ENCODE measurements around the gene YY1. TPM values are rescaled to one million over a fixed set of nuclear protein-coding genes. Genes with fewer than 3 reads are reported as not detected.
A peak's percentile ranks its signal among the peaks of the same experiment; 100 is the strongest.

YY1 gene
- total RNA-seq, 1 experiment from 2014 or later, result 97.0 TPM

- no peaks in the 10 kb centered on the region for H3K27me3 ChIP-seq (replicated peaks; ENCODE audit: insufficient read depth, low read depth, low read length, poor library complexity)
- POLR2A ChIA-PET (ENCODE audit: low non-redundant PET), result interaction anchor here (0.5 kb wide), 1 partner anchor 144 kb away, joined by 3 read pairs; no protein-coding TSS in a partner anchor
- intact Hi-C loops (cut with micrococcal nuclease; ENCODE audit: unreplicated experiment), result no loop called here
- no peak for DNase-seq (ENCODE audit: low spot score)
- H3K9me3 ChIP-seq (ENCODE audit: low read depth, low read length, poor library complexity, severe bottlenecking), result no peaks in the 10 kb centered on the region
- H3K4me3 ChIP-seq (ENCODE audit: low read depth, low read length, poor library complexity, severe bottlenecking), result peak overlapping the region; percentile 49
- peaks cover 36% of the 10 kb centered on the region for H3K4me1 ChIP-seq (ENCODE audit: insufficient read depth, low read length, poor library complexity, severe bottlenecking)
- peak overlapping the region; percentile 80 for H3K27ac ChIP-seq (ENCODE audit: low read depth, low read length, poor library complexity, severe bottlenecking)
- CTCF ChIA-PET, result no interaction called here
- no TSS peak for BruUV-seq (replicated peaks)
- no peak for TF ChIP-seq EZH2 (IDR thresholded peaks at IDR 0.05; ENCODE audit: borderline replicate concordance, low read depth, low read length, poor library complexity, severe bottlenecking)
- TF ChIP-seq, protein P1, sequence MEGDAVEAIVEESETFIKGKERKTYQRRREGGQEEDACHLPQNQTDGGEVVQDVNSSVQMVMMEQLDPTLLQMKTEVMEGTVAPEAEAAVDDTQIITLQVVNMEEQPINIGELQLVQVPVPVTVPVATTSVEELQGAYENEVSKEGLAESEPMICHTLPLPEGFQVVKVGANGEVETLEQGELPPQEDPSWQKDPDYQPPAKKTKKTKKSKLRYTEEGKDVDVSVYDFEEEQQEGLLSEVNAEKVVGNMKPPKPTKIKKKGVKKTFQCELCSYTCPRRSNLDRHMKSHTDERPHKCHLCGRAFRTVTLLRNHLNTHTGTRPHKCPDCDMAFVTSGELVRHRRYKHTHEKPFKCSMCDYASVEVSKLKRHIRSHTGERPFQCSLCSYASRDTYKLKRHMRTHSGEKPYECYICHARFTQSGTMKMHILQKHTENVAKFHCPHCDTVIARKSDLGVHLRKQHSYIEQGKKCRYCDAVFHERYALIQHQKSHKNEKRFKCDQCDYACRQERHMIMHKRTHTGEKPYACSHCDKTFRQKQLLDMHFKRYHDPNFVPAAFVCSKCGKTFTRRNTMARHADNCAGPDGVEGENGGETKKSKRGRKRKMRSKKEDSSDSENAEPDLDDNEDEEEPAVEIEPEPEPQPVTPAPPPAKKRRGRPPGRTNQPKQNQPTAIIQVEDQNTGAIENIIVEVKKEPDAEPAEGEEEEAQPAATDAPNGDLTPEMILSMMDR (conservative IDR thresholded peaks at IDR 0.05; ENCODE audit: low read depth, low read length), result no peak
- no peaks in the 10 kb centered on the region for H3K36me3 ChIP-seq (ENCODE audit: insufficient read depth, low read length, poor library complexity, severe bottlenecking)
Observed at GRCh38 chr14:100222224-100223093, 16.5 kb upstream of the YY1 start.

DNA sequence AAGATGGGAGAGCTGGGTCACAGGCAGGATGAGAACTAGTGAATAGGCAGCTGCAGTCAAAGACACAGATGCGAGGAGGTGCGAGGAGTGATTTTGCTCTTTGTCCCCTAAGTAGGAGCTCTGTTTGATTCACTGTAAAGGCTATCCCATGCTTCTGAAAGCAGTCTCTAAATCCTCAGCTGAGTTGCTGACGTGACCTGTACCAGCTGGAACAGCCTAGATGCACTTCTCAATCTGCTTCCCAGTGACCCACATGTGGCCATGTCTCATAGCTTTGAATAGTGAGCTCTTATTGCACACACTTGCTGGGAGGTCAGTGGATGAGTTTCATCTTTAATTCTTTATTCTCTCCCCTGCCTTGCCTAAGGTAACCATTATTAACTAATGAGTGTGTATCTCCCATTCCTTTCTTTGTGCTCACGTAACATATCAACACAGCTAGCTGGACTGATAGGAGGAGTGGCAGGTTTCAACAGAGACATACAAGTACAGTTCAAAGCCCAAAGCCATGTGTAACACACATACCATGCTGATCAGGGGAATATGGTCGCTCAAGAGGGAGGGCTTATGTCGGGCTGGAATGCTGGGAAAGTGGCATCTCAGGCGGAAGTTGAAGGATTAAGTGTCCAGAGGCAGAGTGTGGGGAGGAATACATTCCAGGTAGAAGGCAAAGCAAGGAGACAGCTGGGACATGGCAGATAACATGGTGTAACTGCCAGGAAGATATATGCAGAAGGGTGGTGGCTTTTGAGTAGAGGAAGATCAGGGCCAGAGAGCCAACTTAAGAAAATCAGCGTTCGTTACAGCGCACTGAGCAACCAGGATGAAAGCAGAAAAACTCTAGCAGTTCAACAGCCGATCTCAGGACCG is 15.4 kb upstream of the YY1 start:
- no TSS peak for BruUV-seq (replicated peaks)
- Histone ChIP-seq H3K36me3 (ENCODE audit: insufficient read depth, low read length, poor library complexity, severe bottlenecking) (no peaks in the 10 kb centered on the region), H3K4me3 (ENCODE audit: low read depth, low read length, poor library complexity, severe bottlenecking) (no peak overlapping the region), H3K27ac (ENCODE audit: low read depth, low read length, poor library complexity, severe bottlenecking) (peak overlapping the region; percentile 80), H3K4me1 (ENCODE audit: insufficient read depth, low read length, poor library complexity, severe bottlenecking) (peaks cover 36% of the 10 kb centered on the region), H3K9me3 (ENCODE audit: low read depth, low read length, poor library complexity, severe bottlenecking) (no peaks in the 10 kb centered on the region), H3K27me3 (replicated peaks; ENCODE audit: insufficient read depth, low read depth, low read length, poor library complexity) (no peaks in the 10 kb centered on the region)
- TF ChIP-seq EZH2 (IDR thresholded peaks at IDR 0.05; ENCODE audit: borderline replicate concordance, low read depth, low read length, poor library complexity, severe bottlenecking), result no peak
- TF ChIP-seq, protein P1 (conservative IDR thresholded peaks at IDR 0.05; ENCODE audit: low read depth, low read length), result no peak
- no peak for DNase-seq (ENCODE audit: low spot score)
- ChIA-PET CTCF (interaction anchor here (0.8 kb wide), 1 partner anchor 23 kb away, joined by 4 read pairs; no protein-coding TSS in a partner anchor), POLR2A (ENCODE audit: low non-redundant PET) (interaction anchor here (0.5 kb wide), 1 partner anchor 145 kb away, joined by 3 read pairs; no protein-coding TSS in a partner anchor)
- intact Hi-C loops (cut with micrococcal nuclease; ENCODE audit: unreplicated experiment), result no loop called here

- no TSS peak for BruUV-seq (replicated peaks)
- Histone ChIP-seq H3K27me3 (replicated peaks; ENCODE audit: insufficient read depth, low read depth, low read length, poor library complexity) (no peaks in the 10 kb centered on the region), H3K9me3 (ENCODE audit: low read depth, low read length, poor library complexity, severe bottlenecking) (no peaks in the 10 kb centered on the region), H3K36me3 (ENCODE audit: insufficient read depth, low read length, poor library complexity, severe bottlenecking) (no peaks in the 10 kb centered on the region), H3K4me1 (ENCODE audit: insufficient read depth, low read length, poor library complexity, severe bottlenecking) (peaks cover 36% of the 10 kb centered on the region), H3K4me3 (ENCODE audit: low read depth, low read length, poor library complexity, severe bottlenecking) (no peak overlapping the region), H3K27ac (ENCODE audit: low read depth, low read length, poor library complexity, severe bottlenecking) (peak overlapping the region; percentile 80)
- no peak for DNase-seq (ENCODE audit: low spot score)
- ChIA-PET CTCF (interaction anchor here (0.7 to 0.8 kb wide), 2 partner anchors 22 to 339 kb away, joined by 4 read pairs; no protein-coding TSS in a partner anchor), POLR2A (ENCODE audit: low non-redundant PET) (no interaction called here)
- intact Hi-C loops (cut with micrococcal nuclease; ENCODE audit: unreplicated experiment), result no loop called here
- no peak for TF ChIP-seq EZH2 (IDR thresholded peaks at IDR 0.05; ENCODE audit: borderline replicate concordance, low read depth, low read length, poor library complexity, severe bottlenecking)
- TF ChIP-seq, protein P1 (conservative IDR thresholded peaks at IDR 0.05; ENCODE audit: low read depth, low read length), result no peak
Observed at GRCh38 chr14:100224229-100224866, 14.6 kb upstream of the YY1 start.
